RPMI8226 (cell line): ENCODE results near the gene NRP1.

Experiments
- DNase-seq: peaks from one replicate; pipeline ENCODE4 v3.0.0-alpha.2; 2015

The NRP1 gene

GRCh38 chr10:33201971-33202370 lies 132.5 kb downstream of the NRP1 start:
- no peak for DNase-seq

DNA sequence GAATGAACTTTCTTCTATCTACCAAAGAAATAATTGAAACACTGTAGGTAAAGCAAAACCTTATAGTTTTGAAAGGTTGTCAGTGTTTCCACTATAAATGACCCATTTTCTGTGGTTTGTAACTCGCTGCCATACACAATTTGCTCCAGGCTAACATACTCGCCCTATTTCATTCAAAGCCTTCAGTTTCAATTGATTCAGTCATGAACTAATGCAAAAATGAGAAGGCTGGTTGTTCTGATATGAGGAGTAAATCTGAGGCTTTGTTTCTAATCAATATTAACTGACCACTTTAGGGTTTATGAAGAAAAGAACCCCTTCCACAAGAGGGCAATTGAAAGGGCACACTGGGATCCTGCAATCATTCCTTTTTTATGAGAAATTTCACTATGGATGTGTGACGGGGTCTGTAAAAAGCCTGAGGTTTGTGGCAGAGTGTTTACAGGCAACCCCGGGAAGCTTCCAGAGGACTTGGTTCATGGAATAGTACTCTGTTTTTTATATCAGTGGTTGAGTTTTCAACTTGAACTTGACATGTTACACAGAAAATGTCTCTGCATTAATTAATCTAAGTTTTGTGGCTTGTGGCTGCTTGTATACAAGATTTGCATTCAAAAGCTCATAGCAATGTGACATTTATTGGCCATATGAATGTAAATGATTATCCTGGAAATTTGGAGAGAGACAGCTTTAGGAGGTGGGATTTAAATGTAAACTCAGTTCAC lies 133.2 kb downstream of the NRP1 start:
- no peak for DNase-seq

DNA sequence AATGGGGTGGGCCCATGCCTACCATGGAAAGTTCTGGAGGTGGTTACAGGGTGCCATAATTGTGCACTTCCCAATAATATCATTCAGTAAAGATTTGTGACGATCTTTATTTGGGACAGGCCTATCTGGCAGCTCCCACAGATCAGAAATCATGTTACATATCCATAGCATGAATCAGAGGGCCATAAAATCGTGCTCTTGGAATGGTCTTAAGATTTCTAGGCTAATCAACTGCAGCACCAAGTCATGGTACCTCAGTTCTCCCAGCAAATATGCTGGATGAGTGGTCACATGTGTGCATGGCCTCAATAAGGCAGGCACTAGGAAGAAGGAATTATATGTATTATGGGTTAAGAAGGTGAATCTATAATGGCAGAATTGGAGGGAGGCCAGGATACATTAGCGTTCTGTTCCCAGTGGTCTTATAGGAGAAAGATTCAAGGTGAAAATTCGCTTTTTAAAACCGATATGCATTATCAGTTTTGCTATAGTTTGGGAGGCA lies 134.7 kb downstream of the NRP1 start:
- DNase-seq: no peak

- DNase-seq: no peak
Observed at GRCh38 chr10:33198610-33199009, 135.9 kb downstream of the NRP1 start.

DNA sequence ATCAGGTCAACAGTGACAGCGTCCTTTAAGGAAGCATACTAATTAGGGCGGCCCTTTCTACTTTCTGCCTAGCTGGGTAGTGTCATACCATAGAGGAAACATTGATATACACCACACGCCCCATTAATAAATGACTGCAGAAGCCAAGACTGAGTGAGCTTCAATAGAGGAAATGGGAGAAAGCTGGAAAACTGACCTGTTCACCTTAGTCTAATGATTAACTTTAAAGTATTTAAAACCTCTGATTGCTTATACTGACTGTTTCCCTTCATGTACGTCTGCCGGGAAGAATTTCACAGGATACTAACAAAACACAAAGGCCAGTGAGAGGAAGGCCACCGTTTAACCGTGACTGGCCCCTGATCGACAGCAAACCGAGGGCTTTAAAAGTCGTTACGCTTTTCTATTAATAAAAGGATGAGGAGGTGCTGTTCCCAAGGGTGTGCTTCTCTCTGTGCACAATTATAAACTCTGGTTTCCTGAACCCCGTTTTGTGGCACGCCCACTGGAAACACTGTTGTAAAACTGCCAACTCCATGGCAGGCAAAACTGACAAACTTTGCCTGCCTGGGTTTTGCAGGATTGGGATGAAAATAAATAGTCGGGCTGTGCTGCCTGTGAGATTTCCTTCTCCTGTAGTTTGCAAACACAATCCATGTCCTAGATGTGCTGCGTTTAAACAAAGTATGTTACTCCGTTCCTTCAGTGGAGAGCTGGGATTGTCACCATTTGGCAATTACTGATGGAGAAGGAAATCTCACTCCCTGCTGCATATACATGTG lies 137.6 kb downstream of the NRP1 start:
- no peak for DNase-seq

DNA sequence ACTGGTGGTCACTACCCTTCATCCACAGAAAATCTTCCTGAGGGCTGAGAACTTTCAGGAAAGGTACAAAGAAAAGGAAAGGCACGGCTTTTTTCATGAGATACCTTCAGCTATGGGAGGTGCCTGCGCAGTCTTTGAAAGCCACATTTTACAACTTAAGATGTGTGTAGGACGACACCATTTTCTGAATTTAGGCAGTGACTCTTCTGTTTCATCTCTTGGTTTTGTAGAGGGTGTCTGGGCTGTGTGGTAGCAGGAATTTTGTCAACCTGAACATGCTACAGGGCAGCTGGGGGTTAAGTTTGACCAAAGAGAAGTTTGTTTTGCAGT lies 138.1 kb downstream of the NRP1 start:
- no peak for DNase-seq

GRCh38 chr10:33195608-33196376 lies 138.7 kb downstream of the NRP1 start:
- DNase-seq: no peak

DNA sequence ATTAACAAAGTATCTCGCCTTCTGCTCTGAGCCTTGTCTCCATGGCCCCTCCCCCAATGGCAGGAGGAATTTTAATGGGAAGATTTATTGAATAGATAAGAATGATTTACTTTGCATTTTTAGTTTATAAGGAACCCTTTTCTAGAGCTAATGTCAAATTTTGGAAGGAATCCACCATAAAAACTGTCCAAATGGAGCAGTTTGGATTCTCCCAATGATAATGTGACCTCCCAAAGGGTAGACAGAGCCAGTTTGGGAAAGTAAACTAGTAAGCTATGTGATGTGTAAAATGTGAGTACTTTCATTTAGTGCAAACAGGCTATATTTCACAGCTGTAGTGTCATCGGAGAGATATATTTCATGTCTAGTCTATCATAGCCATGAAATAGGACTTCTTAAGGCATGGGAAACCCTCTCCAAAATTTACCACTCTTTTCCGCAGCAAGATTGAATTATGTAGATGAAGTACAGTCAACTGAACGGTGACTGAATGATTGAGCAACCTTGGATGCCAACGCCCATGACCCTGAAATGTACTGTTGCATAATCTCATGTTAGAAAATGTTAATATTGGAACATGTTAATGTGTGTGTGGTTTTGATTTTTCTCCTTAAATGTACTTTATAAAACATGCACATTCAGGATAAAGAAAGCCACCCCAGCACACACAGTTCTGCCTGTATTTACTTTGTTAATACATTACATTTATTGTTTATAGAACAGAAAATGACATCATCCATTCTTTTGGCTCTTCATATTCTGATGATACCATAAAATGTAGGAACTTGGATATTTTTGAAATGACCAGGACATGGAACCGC lies 140.6 kb downstream of the NRP1 start:
- no peak for DNase-seq

GRCh38 chr10:33193057-33193700 lies 141.3 kb downstream of the NRP1 start:
- DNase-seq: peak; percentile 55

- no peak for DNase-seq
Observed at GRCh38 chr10:33192190-33192589, 142.3 kb downstream of the NRP1 start.

GRCh38 chr10:33190406-33190805 lies 144.1 kb downstream of the NRP1 start:
- no peak for DNase-seq

DNA sequence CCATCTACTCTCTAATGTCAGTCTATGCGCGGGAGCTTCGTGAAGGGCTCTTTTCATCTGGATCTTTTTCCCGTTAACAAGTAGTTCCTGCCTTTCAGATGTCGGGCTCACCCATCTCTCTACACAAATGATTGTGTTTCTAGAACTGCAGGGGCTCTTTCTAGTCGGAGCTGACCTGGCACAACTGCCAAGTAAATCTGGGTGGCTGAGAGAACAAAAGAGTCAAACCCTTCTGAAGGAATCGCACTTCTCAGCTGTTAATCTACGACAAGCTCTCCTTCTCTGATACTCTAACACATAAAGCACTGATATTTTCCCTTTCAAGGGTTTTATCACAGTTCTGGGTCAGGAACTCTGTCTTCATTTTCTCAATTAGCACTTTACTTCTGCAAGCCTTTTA lies 144.7 kb downstream of the NRP1 start:
- DNase-seq: no peak

DNA sequence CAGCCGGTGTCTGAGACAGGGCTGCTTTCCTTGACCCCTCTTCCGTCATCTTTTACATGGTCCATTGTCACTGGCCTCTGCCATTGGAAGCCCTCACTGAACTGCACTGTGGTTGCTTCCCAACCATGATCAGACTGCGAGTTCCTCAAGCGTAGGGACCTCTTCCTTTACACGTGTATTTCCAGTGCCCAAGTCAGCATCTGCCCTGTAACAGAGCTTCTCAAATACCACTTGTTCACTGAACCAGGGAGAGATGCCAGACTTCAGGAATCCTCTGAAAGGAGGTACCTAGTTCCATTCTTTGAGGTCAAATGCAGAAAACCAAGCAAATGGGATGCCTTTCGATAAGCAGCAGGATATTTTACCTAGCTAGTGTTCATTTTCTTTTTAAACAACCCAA lies 145.1 kb downstream of the NRP1 start:
- DNase-seq: no peak

DNA sequence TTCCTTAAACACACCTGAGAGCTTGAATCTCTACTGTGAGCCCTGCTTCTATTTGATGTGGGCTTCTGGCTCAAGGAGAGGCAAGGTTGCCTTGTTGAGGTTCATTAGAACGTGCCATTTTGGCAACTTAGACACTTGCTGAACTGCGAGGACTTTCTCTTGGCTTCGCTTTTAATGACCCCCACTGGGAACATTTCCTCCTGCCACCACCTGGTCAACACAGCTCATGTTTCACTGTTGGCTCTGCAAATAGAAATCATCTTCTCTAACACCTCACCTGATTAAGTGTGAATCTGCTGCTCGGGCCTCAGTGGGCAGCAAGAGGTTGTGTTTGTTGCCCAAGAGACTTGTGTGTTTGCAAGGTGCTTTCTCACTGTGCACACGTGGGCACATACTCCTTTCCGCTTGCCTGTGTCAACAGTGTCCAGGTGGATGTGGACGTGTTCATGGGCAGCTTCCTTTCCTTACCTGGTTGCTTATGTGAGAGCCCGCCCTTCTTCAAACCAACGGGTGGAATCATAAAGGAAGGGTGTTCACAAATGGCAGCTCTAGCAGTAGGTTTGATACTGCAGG lies 147.0 kb downstream of the NRP1 start:
- no peak for DNase-seq

- no peak for DNase-seq
Observed at GRCh38 chr10:33186150-33186549, 148.3 kb downstream of the NRP1 start.

GRCh38 chr10:33183655-33184054 lies 150.8 kb downstream of the NRP1 start:
- DNase-seq: no peak

GRCh38 chr10:33180921-33181320 lies 153.5 kb downstream of the NRP1 start:
- no peak for DNase-seq

DNA sequence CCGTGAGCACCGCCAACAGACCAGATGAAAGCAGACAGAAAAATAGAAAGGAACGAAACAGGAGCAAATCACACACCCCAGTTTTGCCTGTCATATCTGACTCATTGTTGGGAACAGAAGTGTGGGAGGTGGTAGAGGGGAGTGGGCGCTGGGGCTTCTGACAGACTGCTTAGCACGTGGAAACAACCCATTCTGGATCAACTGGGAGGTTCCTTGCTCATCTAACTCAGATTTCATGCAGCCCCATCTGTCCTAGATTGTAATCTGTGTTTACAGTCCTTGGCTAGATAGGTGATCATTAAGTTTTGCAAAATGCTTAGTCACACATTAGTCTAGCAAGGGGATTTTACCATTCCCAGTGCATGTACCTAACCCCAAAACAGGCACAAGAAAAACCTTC lies 154.1 kb downstream of the NRP1 start:
- no peak for DNase-seq

- no peak for DNase-seq
Observed at GRCh38 chr10:33179067-33179466, 155.4 kb downstream of the NRP1 start.

DNA sequence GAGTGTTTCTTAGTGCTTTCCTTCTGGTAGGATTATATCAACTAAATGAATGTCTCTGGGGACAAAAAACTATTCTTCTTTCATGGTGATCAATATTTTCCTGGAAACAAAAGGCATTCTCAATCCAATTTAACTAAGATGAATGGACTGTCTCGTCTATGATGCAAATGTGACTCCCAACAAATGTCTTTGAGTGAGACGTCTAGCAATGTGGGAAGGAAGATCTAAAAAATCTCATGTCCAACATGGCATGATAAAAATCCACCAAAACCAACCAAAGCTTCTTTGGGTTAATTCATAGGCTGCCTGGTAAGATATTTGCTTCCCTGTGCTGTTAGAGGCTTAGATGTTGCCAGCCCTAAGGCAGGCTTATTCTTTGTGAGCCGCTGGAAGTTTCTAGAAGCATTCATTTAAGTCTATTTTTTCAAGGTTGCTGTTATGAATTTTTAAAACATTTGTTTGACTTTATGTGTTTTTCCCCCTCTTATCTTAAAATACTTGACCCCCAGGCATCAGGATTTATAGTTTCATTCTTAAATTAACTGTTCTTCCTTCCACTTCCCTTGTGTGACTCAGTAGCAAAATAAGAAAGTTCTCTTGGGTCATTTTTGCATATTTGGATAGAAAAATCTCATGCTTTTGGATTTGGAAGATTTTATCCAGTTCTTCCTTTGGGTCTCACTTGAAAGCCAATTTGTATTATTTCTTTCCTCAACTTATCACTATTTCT lies 156.3 kb downstream of the NRP1 start:
- no peak for DNase-seq

- no peak for DNase-seq
Observed at GRCh38 chr10:33176688-33177087, 157.8 kb downstream of the NRP1 start.
